Epithelial cell of proximal tubule (primary cell): ENCODE results near the gene TBL1X. TPM values are rescaled to one million over a fixed set of nuclear protein-coding genes. Genes with fewer than 3 reads are reported as not detected.
A peak's percentile ranks its signal among the peaks of the same experiment; 100 is the strongest.
"Not testable (repeated sequence)": the region's sequence is repeated elsewhere in the genome, so short reads cannot be mapped to it uniquely, and the experiment has no call there.

ENCODE experiments used
- DNase-seq: peaks from one replicate; pipeline ENCODE4 v3.0.0-alpha.2; 2011; ENCODE audit warnings: low read depth
- H3K4me3 ChIP-seq: 2 replicates; pipeline ENCODE4 v1.5.1; 2011; ENCODE audit warnings: low read depth, mild to moderate bottlenecking, low read length
- CTCF ChIP-seq: conservative IDR thresholded peaks from 2 replicates; pipeline ENCODE4 v1.5.1; 2012; ENCODE audit warnings: low read depth, mild to moderate bottlenecking, low read length
- total RNA-seq: library from RNA; depleted of rRNA; stranded (reverse); fragments of >200 nt; gene quantifications from 2 replicates; pipeline ENCODE4 v1.2.3, GENCODE V29; 2015

TBL1X gene
- total RNA-seq, 1 donor from 2014 or later = 9.1 TPM

- no peak for DNase-seq
- TF ChIP-seq CTCF = no peak
Observed at GRCh38 chrX:9431281-9431680, 33.6 kb upstream of the TBL1X start.

GRCh38 chrX:9433596-9433995, 31.3 kb upstream of the TBL1X start:
- TF ChIP-seq CTCF = no peak
- peak; percentile 40 for DNase-seq

More at GRCh38 chrX:9431281-9431680, 33.6 kb upstream of the TBL1X start:
- H3K4me3 ChIP-seq = no peak overlapping the region

GRCh38 chrX:9434051-9434550, 30.8 kb upstream of the TBL1X start:
- H3K4me3 ChIP-seq = no peak overlapping the region
- no peak for TF ChIP-seq CTCF
- peak; percentile 46 for DNase-seq

More at GRCh38 chrX:9433596-9433995, 31.3 kb upstream of the TBL1X start:
- no peak overlapping the region for H3K4me3 ChIP-seq

- not testable (repeated sequence) for H3K4me3 ChIP-seq, DNase-seq
Observed at GRCh38 chrX:9435086-9435485, 29.8 kb upstream of the TBL1X start.

- no peak overlapping the region for H3K4me3 ChIP-seq
Observed at GRCh38 chrX:9436812-9437211, 28.0 kb upstream of the TBL1X start.

GRCh38 chrX:9438933-9439494, 25.8 kb upstream of the TBL1X start:
- TF ChIP-seq CTCF = no peak
- no peak overlapping the region for H3K4me3 ChIP-seq
- DNase-seq = no peak

More at GRCh38 chrX:9436812-9437211, 28.0 kb upstream of the TBL1X start:
- DNase-seq = no peak
- TF ChIP-seq CTCF = no peak

GRCh38 chrX:9440116-9440844, 24.6 kb upstream of the TBL1X start:
- no peak for DNase-seq
- no peak overlapping the region for H3K4me3 ChIP-seq
- no peak for TF ChIP-seq CTCF
